OCI-LY7 (cell line): ENCODE measurements around the gene NUP205. TPM values are rescaled to one million over a fixed set of nuclear protein-coding genes. Genes with fewer than 3 reads are reported as not detected.

Experiments
- BruUV-seq: library from RNA; stranded (reverse); fragments of 400-500 nt; replicated peaks from 2 replicates; lab custom pipeline; 2021; lab: Mats Ljungman, UMichigan
- CTCF ChIA-PET: fragments of 300-600 bp; sonication (Branson Sonifier 250); formaldehyde crosslinking; loops from one replicate; lab custom pipeline; 2022; ENCODE audit warnings: antibody characterized with exemption; ENCODE audit not compliant: unreplicated experiment; lab: Charles Lee
- POLR2A ChIA-PET: fragments of 300-600 bp; sonication (Branson Sonifier 250); formaldehyde crosslinking; loops from one replicate; lab custom pipeline; 2022; ENCODE audit warnings: antibody characterized with exemption; lab: Charles Lee
- DNase-seq: peaks from one replicate; pipeline ENCODE4 v3.0.0-alpha.2; 2015; ENCODE audit warnings: low spot score
- H2AFZ ChIP-seq: fragments of 200-600 bp; sonication (generic), shearing (Covaris generic); 2 replicates; pipeline ENCODE4 v1.6.1; 2014; ENCODE audit warnings: mild to moderate bottlenecking, antibody characterized with exemption, low read length, moderate library complexity
- H3K27ac ChIP-seq: fragments of 200-600 bp; sonication (generic); 2 replicates; pipeline ENCODE4 v1.5.1; 2014; ENCODE audit warnings: mixed run types, low read depth, mild to moderate bottlenecking, moderate library complexity, low read length, inconsistent platforms; ENCODE audit not compliant: poor library complexity, severe bottlenecking
- H3K36me3 ChIP-seq: fragments of 200-600 bp; sonication (generic); 2 replicates; pipeline ENCODE4 v1.6.1; 2014; ENCODE audit warnings: mild to moderate bottlenecking, antibody characterized with exemption, low read length, moderate library complexity, mixed read lengths; ENCODE audit not compliant: insufficient read depth
- H3K4me1 ChIP-seq: fragments of 200-600 bp; sonication (generic); 2 replicates; pipeline ENCODE4 v1.5.1; 2014; ENCODE audit warnings: mild to moderate bottlenecking, low read length; ENCODE audit not compliant: insufficient read depth, poor library complexity, severe bottlenecking
- H3K4me2 ChIP-seq: fragments of 200-600 bp; sonication (generic); 2 replicates; pipeline ENCODE4 v1.6.1; 2014; ENCODE audit warnings: mild to moderate bottlenecking, low read length
- H3K4me3 ChIP-seq: fragments of 200-600 bp; sonication (generic); 2 replicates; pipeline ENCODE4 v1.5.1; 2014; ENCODE audit warnings: mild to moderate bottlenecking, low read depth, low read length; ENCODE audit not compliant: poor library complexity, severe bottlenecking
- H3K79me2 ChIP-seq: fragments of 200-600 bp; sonication (generic); 2 replicates; pipeline ENCODE4 v1.6.1; 2016; ENCODE audit warnings: low read depth, mild to moderate bottlenecking, low read length, moderate library complexity, mixed read lengths; ENCODE audit not compliant: insufficient read depth
- H3K9me2 ChIP-seq: fragments of 200-600 bp; sonication (generic); 2 replicates; pipeline ENCODE4 v1.6.1; 2016; ENCODE audit warnings: mild to moderate bottlenecking, low read length, mixed read lengths; ENCODE audit not compliant: insufficient read depth
- H3K9me3 ChIP-seq: fragments of 200-600 bp; sonication (generic); 2 replicates; pipeline ENCODE4 v1.6.1; 2014; ENCODE audit warnings: mild to moderate bottlenecking, mixed run types, low read length, mixed read lengths
- H4K20me1 ChIP-seq: fragments of 200-600 bp; sonication (generic); 2 replicates; pipeline ENCODE4 v1.6.1; 2014; ENCODE audit warnings: mild to moderate bottlenecking, antibody characterized with exemption, low read length, moderate library complexity, mixed read lengths; ENCODE audit not compliant: insufficient read depth
- EZH2phosphoT487 ChIP-seq: fragments of 200-600 bp; sonication (generic); IDR thresholded peaks from 2 replicates; pipeline ENCODE4 v1.6.1; 2018; ENCODE audit warnings: low read depth, borderline replicate concordance, mild to moderate bottlenecking, mixed run types, antibody characterized with exemption, low read length, moderate library complexity, mixed read lengths
- intact Hi-C: fragments of 100-400 bp; cut with micrococcal nuclease; formaldehyde crosslinking; loops from one replicate; pipeline ENCODE4 v1.10.0; 2022; ENCODE audit not compliant: unreplicated experiment
- total RNA-seq, 2 experiments: library from RNA; depleted of rRNA in 1 of 2; stranded (reverse); fragments of >200 nt in 1 of 2; shearing (Covaris generic) in 1 of 2; gene quantifications; 2 replicates each; pipeline ENCODE4 v1.2.3, GENCODE V29; 2014 to 2022
- TF ChIP-seq, protein P1 (sequence below): fragments of 200-600 bp; sonication (generic); conservative IDR thresholded peaks from 2 replicates; pipeline ENCODE4 v1.5.1; 2014; ENCODE audit warnings: mild to moderate bottlenecking, antibody characterized with exemption, low read length, moderate library complexity, mixed read lengths

NUP205 gene
- total RNA-seq, 2 experiments from 2014 or later, result 115 to 132 TPM

DNA sequence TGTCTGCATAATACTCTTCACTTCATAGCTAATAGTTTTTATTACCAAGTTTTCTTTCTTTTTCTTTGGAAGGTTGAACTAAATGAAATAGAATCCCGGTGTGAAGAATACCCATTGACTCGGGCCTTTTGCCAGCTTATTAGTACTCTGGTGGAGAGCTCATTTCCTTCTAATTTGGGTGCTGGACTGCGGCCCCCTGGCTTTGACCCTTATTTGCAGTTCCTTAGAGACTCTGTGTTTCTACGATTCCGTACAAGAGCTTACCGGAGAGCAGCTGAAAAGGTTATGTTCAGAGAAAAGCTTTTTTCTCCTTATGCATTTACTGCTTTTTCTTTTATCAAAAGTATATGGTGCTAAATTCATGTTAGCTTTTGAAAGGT is 40.2 kb downstream of the NUP205 start:
- Histone ChIP-seq H3K9me2 (no peaks in the 10 kb centered on the region), H4K20me1 (no peaks in the 10 kb centered on the region), H2AFZ (no peak overlapping the region), H3K36me3 (peaks cover 98% of the 10 kb centered on the region), H3K4me1 (no peaks in the 10 kb centered on the region), H3K4me3 (no peak overlapping the region), H3K4me2 (no peak overlapping the region), H3K27ac (no peak overlapping the region), H3K9me3 (no peaks in the 10 kb centered on the region), H3K79me2 (no peaks in the 10 kb centered on the region)
- BruUV-seq, result no TSS peak
- intact Hi-C loops, result no loop called here
- TF ChIP-seq EZH2phosphoT487, result no peak
- TF ChIP-seq, protein P1, sequence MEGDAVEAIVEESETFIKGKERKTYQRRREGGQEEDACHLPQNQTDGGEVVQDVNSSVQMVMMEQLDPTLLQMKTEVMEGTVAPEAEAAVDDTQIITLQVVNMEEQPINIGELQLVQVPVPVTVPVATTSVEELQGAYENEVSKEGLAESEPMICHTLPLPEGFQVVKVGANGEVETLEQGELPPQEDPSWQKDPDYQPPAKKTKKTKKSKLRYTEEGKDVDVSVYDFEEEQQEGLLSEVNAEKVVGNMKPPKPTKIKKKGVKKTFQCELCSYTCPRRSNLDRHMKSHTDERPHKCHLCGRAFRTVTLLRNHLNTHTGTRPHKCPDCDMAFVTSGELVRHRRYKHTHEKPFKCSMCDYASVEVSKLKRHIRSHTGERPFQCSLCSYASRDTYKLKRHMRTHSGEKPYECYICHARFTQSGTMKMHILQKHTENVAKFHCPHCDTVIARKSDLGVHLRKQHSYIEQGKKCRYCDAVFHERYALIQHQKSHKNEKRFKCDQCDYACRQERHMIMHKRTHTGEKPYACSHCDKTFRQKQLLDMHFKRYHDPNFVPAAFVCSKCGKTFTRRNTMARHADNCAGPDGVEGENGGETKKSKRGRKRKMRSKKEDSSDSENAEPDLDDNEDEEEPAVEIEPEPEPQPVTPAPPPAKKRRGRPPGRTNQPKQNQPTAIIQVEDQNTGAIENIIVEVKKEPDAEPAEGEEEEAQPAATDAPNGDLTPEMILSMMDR, result no peak
- no peak for DNase-seq
- POLR2A ChIA-PET, result interaction anchor here (0.7 to 1.7 kb wide), 5 partner anchors 11 to 66 kb away, joined by 3 to 6 read pairs (median 4); no protein-coding TSS in a partner anchor
- CTCF ChIA-PET, result no interaction called here

DNA sequence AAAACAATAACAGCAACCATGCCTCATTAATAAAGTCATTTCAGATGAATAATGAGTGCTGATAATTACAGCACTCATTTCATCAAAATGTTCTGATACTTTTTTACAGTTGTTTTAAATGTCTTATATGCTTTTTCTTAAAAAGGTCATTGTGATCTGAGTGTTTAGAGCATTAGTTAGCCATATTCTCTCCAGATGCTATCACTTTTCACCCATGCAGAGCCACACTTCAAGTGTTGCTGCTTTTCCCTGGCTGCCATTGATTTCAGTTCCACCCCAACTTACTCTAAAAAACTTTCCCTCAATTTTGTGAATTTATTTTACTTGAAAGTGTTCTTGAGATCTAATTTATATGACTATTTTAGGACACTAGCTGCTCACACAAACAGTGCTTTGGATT is 41.8 kb downstream of the NUP205 start:
- no peak overlapping the region for H3K4me2 ChIP-seq
- ChIA-PET CTCF (no interaction called here), POLR2A (no interaction called here)
- H2AFZ ChIP-seq, result no peak overlapping the region
- no TSS peak for BruUV-seq
- H3K27ac ChIP-seq, result no peak overlapping the region
- H3K36me3 ChIP-seq, result peaks cover 97% of the 10 kb centered on the region
- DNase-seq, result no peak
- no peaks in the 10 kb centered on the region for H4K20me1 ChIP-seq
- H3K79me2 ChIP-seq, result no peaks in the 10 kb centered on the region
- no peaks in the 10 kb centered on the region for H3K4me1 ChIP-seq
- intact Hi-C loops, result no loop called here
- H3K4me3 ChIP-seq, result no peak overlapping the region
- no peaks in the 10 kb centered on the region for H3K9me3 ChIP-seq
- TF ChIP-seq, protein P1, result no peak
- TF ChIP-seq EZH2phosphoT487, result no peak
- H3K9me2 ChIP-seq, result no peaks in the 10 kb centered on the region

DNA sequence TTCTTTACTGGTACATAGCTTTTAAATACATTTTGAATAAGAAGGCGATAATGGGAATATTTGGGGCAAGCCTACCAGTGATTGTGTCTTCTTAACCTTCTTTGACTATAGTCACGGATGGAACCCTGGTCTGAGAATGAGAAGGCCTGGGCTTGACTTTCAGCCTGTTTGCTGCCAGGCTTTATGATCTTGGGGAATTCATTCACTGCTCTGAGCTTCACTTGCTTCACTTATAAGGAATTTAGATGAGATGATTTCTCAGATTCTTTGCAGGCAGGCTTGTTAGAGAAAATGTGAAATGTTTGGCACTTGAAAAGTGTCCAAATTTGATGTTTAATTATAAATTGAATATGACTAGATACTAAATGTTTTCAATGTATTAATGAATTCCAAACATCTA is 42.5 kb downstream of the NUP205 start:
- intact Hi-C loops, result loop anchor here (2.0 to 5.0 kb wide), 2 partner anchors 42 to 315 kb away; no protein-coding TSS in a partner anchor
- ChIA-PET POLR2A (interaction anchor here (0.8 to 1.2 kb wide), 2 partner anchors 45 to 77 kb away, joined by 3 read pairs; no protein-coding TSS in a partner anchor), CTCF (no interaction called here)
- Histone ChIP-seq H4K20me1 (no peaks in the 10 kb centered on the region), H3K9me2 (no peaks in the 10 kb centered on the region), H3K4me1 (no peaks in the 10 kb centered on the region), H3K36me3 (peaks cover 97% of the 10 kb centered on the region), H3K4me2 (no peak overlapping the region), H2AFZ (no peak overlapping the region), H3K9me3 (no peaks in the 10 kb centered on the region), H3K79me2 (no peaks in the 10 kb centered on the region), H3K27ac (no peak overlapping the region), H3K4me3 (no peak overlapping the region)
- BruUV-seq, result no TSS peak
- TF ChIP-seq, protein P1, result no peak
- TF ChIP-seq EZH2phosphoT487, result no peak
- DNase-seq, result no peak
